B cell (primary cell): ENCODE results near the gene ERMAP.

Experiments used
- CTCF ChIP-seq: fragments of 200-600 bp; IDR thresholded peaks from one replicate; pipeline ENCODE4 v1.8.0; 2022; ENCODE audit warnings: antibody characterized with exemption, mild to moderate bottlenecking
- EZH2 ChIP-seq: IDR thresholded peaks from 2 replicates; pipeline ENCODE4 v1.6.1; 2012; ENCODE audit warnings: borderline replicate concordance, low read depth, mild to moderate bottlenecking, moderate library complexity, low read length; ENCODE audit not compliant: insufficient read depth, poor library complexity, severe bottlenecking

GRCh38 chr1:42837709-42838108 lies 20.8 kb downstream of the ERMAP start:
- TF ChIP-seq EZH2 (no peak), CTCF (no peak)
